Chondrocyte (in vitro differentiated cells): ENCODE results near the gene SPATA17. TPM values are rescaled to one million over a fixed set of nuclear protein-coding genes. Genes with fewer than 3 reads are reported as not detected.

ENCODE experiments used
- DNase-seq: peaks from one replicate; pipeline ENCODE4 v3.0.0; 2021; ENCODE audit warnings: mixed read lengths, low spot score
- H3K27ac Mint-ChIP-seq: one replicate; pipeline ENCODE4 v1.8.0; 2021; ENCODE audit warnings: mild to moderate bottlenecking, moderate library complexity, mixed read lengths; ENCODE audit not compliant: unreplicated experiment
- H3K27me3 Mint-ChIP-seq: 2 replicates; pipeline ENCODE4 v1.8.0; 2021; ENCODE audit warnings: low read depth, mixed read lengths
- H3K36me3 Mint-ChIP-seq: 2 replicates; pipeline ENCODE4 v1.8.0; 2021; ENCODE audit warnings: low read depth, mixed read lengths
- H3K4me1 Mint-ChIP-seq: 2 replicates; pipeline ENCODE4 v1.8.0; 2021; ENCODE audit warnings: low read depth, mild to moderate bottlenecking, mixed read lengths
- H3K4me3 Mint-ChIP-seq: one replicate; pipeline ENCODE4 v1.8.0; 2021; ENCODE audit warnings: mild to moderate bottlenecking, moderate library complexity, mixed read lengths; ENCODE audit not compliant: unreplicated experiment
- H3K9me3 Mint-ChIP-seq: 2 replicates; pipeline ENCODE4 v1.8.0; 2021; ENCODE audit warnings: low read depth, mixed read lengths
- CTCF ChIP-seq: fragments of 200-600 bp; sonication (generic); IDR thresholded peaks from 2 replicates; pipeline ENCODE4 v1.5.0; 2021; ENCODE audit warnings: antibody characterized with exemption, mild to moderate bottlenecking, moderate library complexity
- total RNA-seq: library from RNA; stranded (reverse); gene quantifications from 3 replicates; pipeline ENCODE4 v1.2.1, GENCODE V29; 2021

The SPATA17 gene
- total RNA-seq, 1 donor from 2014 or later = 0.15 TPM

GRCh38 chr1:217620814-217621213 is 10.3 kb upstream of the SPATA17 start:
- no peak for TF ChIP-seq CTCF
- H3K27me3 Mint-ChIP-seq = no peaks in the 10 kb centered on the region
- peaks cover 9% of the 10 kb centered on the region for H3K36me3 Mint-ChIP-seq
- DNase-seq = no peak
- no peaks in the 10 kb centered on the region for H3K4me1 Mint-ChIP-seq
- H3K4me3 Mint-ChIP-seq = no peak overlapping the region
- H3K27ac Mint-ChIP-seq = no peak overlapping the region
- no peaks in the 10 kb centered on the region for H3K9me3 Mint-ChIP-seq

GRCh38 chr1:217622042-217622441 is 9.1 kb upstream of the SPATA17 start:
- Mint-ChIP-seq H3K27me3 (no peaks in the 10 kb centered on the region), H3K4me3 (no peak overlapping the region), H3K9me3 (no peaks in the 10 kb centered on the region), H3K4me1 (no peaks in the 10 kb centered on the region), H3K36me3 (peaks cover 8% of the 10 kb centered on the region), H3K27ac (no peak overlapping the region)
- no peak for TF ChIP-seq CTCF
- no peak for DNase-seq

- H3K36me3 Mint-ChIP-seq = no peaks in the 10 kb centered on the region
- no peak overlapping the region for H3K4me3 Mint-ChIP-seq
- no peaks in the 10 kb centered on the region for H3K27me3 Mint-ChIP-seq
- no peak for TF ChIP-seq CTCF
- H3K27ac Mint-ChIP-seq = no peak overlapping the region
- no peak for DNase-seq
- peaks cover 25% of the 10 kb centered on the region for H3K4me1 Mint-ChIP-seq
- no peaks in the 10 kb centered on the region for H3K9me3 Mint-ChIP-seq
Observed at GRCh38 chr1:217626321-217626720, 4.8 kb upstream of the SPATA17 start.

GRCh38 chr1:217627431-217627830 is 3.7 kb upstream of the SPATA17 start:
- no peak for DNase-seq
- Mint-ChIP-seq H3K4me1 (peaks cover 29% of the 10 kb centered on the region), H3K36me3 (no peaks in the 10 kb centered on the region), H3K4me3 (no peak overlapping the region), H3K9me3 (no peaks in the 10 kb centered on the region), H3K27ac (no peak overlapping the region), H3K27me3 (no peaks in the 10 kb centered on the region)
- TF ChIP-seq CTCF = no peak

GRCh38 chr1:217642455-217642854 is 11.3 kb downstream of the SPATA17 start:
- TF ChIP-seq CTCF = no peak
- DNase-seq = no peak
- H3K4me1 Mint-ChIP-seq = no peaks in the 10 kb centered on the region
- H3K4me3 Mint-ChIP-seq = no peak overlapping the region
- no peaks in the 10 kb centered on the region for H3K36me3 Mint-ChIP-seq
- peaks cover 20% of the 10 kb centered on the region for H3K27me3 Mint-ChIP-seq
- H3K9me3 Mint-ChIP-seq = peaks cover 6% of the 10 kb centered on the region
- H3K27ac Mint-ChIP-seq = no peak overlapping the region
